GM23338 (cell line): ENCODE data around the gene RBMY1J.

Experiments
- CREB1 ChIP-seq: fragments of 250-450 bp; sonication (Bioruptor Pico); IDR thresholded peaks from 2 replicates; pipeline ENCODE4 v1.5.0; 2020; ENCODE audit warnings: low read depth, mild to moderate bottlenecking, moderate library complexity
- EZH2 ChIP-seq: fragments of 200-600 bp; sonication (generic); IDR thresholded peaks from one replicate; pipeline ENCODE4 v1.8.0; 2017; ENCODE audit warnings: antibody characterized with exemption, mild to moderate bottlenecking, low read depth; ENCODE audit not compliant: unreplicated experiment
- EZH2phosphoT487 ChIP-seq: fragments of 200-600 bp; sonication (generic); IDR thresholded peaks from one replicate; pipeline ENCODE4 v1.8.1; 2018; ENCODE audit warnings: antibody characterized with exemption; ENCODE audit not compliant: unreplicated experiment
- JUNB ChIP-seq: IDR thresholded peaks from one replicate; pipeline ENCODE4 v1.6.1; 2016; ENCODE audit warnings: antibody characterized with exemption; ENCODE audit not compliant: unreplicated experiment
- POLR2AphosphoS5 ChIP-seq: IDR thresholded peaks from 2 replicates; pipeline ENCODE4 v1.6.1; 2016; ENCODE audit warnings: antibody characterized with exemption, low read depth
- STAT1 ChIP-seq: IDR thresholded peaks from one replicate; pipeline ENCODE4 v1.6.1; 2016; ENCODE audit warnings: antibody characterized with exemption; ENCODE audit not compliant: unreplicated experiment
- ZNF331 ChIP-seq: fragments of 250-450 bp; sonication (Bioruptor Pico); IDR thresholded peaks from 2 replicates; pipeline ENCODE4 v1.5.0; 2020; ENCODE audit warnings: low read depth, mild to moderate bottlenecking, moderate library complexity
- TF ChIP-seq, protein P1 (sequence below), 2 experiments: fragments of 200-600 bp in 1 of 2; sonication (generic) in 1 of 2; conservative IDR thresholded peaks; 2 replicates each; pipeline versions ENCODE4 v1.5.1 to v1.6.1; 2016 to 2017; ENCODE audit warnings: antibody characterized with exemption in 2 of 2, low read depth in 2 of 2, mild to moderate bottlenecking in 2 of 2, moderate library complexity in 1 of 2
- TF ChIP-seq, protein P2 (sequence below): IDR thresholded peaks from one replicate; pipeline ENCODE4 v1.6.1; 2018; ENCODE audit warnings: antibody characterized with exemption; ENCODE audit not compliant: unreplicated experiment
- TF ChIP-seq, protein P3 (sequence below): IDR thresholded peaks from 2 replicates; pipeline ENCODE4 v1.6.1; 2016; ENCODE audit warnings: antibody characterized with exemption

DNA sequence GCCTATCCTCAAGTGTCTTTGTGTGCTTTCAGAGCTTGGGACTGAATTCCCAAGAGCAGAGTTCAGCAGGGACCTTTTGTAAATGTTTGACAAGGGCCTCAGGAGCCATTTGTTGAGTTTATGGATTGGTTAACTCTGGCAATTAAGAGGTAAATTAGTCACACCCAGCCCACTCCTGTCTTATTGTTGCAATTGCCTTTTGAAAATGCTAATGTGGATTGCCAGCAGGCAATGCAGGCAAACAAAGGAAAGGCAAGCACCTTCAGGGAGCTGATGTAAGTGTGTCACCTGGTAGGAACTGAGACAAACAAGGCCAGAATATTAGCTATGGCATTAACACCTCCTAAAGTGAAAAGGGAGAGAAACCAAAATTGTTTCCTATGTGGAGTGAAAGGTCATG lies 29.7 kb upstream of the RBMY1J start:
- TF ChIP-seq, protein P1, sequence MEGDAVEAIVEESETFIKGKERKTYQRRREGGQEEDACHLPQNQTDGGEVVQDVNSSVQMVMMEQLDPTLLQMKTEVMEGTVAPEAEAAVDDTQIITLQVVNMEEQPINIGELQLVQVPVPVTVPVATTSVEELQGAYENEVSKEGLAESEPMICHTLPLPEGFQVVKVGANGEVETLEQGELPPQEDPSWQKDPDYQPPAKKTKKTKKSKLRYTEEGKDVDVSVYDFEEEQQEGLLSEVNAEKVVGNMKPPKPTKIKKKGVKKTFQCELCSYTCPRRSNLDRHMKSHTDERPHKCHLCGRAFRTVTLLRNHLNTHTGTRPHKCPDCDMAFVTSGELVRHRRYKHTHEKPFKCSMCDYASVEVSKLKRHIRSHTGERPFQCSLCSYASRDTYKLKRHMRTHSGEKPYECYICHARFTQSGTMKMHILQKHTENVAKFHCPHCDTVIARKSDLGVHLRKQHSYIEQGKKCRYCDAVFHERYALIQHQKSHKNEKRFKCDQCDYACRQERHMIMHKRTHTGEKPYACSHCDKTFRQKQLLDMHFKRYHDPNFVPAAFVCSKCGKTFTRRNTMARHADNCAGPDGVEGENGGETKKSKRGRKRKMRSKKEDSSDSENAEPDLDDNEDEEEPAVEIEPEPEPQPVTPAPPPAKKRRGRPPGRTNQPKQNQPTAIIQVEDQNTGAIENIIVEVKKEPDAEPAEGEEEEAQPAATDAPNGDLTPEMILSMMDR (conservative IDR thresholded peaks at IDR 0.05; ENCODE audit: low read depth in 2 of 2), result no peak
- TF ChIP-seq, protein P2, sequence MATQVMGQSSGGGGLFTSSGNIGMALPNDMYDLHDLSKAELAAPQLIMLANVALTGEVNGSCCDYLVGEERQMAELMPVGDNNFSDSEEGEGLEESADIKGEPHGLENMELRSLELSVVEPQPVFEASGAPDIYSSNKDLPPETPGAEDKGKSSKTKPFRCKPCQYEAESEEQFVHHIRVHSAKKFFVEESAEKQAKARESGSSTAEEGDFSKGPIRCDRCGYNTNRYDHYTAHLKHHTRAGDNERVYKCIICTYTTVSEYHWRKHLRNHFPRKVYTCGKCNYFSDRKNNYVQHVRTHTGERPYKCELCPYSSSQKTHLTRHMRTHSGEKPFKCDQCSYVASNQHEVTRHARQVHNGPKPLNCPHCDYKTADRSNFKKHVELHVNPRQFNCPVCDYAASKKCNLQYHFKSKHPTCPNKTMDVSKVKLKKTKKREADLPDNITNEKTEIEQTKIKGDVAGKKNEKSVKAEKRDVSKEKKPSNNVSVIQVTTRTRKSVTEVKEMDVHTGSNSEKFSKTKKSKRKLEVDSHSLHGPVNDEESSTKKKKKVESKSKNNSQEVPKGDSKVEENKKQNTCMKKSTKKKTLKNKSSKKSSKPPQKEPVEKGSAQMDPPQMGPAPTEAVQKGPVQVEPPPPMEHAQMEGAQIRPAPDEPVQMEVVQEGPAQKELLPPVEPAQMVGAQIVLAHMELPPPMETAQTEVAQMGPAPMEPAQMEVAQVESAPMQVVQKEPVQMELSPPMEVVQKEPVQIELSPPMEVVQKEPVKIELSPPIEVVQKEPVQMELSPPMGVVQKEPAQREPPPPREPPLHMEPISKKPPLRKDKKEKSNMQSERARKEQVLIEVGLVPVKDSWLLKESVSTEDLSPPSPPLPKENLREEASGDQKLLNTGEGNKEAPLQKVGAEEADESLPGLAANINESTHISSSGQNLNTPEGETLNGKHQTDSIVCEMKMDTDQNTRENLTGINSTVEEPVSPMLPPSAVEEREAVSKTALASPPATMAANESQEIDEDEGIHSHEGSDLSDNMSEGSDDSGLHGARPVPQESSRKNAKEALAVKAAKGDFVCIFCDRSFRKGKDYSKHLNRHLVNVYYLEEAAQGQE, result no peak
- no peak for TF ChIP-seq EZH2
- no peak for TF ChIP-seq JUNB
- TF ChIP-seq CREB1, result no peak
- TF ChIP-seq POLR2AphosphoS5, result no peak
- no peak for TF ChIP-seq STAT1
- TF ChIP-seq EZH2phosphoT487, result no peak
- TF ChIP-seq, protein P3, sequence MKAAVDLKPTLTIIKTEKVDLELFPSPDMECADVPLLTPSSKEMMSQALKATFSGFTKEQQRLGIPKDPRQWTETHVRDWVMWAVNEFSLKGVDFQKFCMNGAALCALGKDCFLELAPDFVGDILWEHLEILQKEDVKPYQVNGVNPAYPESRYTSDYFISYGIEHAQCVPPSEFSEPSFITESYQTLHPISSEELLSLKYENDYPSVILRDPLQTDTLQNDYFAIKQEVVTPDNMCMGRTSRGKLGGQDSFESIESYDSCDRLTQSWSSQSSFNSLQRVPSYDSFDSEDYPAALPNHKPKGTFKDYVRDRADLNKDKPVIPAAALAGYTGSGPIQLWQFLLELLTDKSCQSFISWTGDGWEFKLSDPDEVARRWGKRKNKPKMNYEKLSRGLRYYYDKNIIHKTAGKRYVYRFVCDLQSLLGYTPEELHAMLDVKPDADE, result no peak
- no peak for TF ChIP-seq ZNF331 (CRISPR knock-in tag)
